Small intestine (tissue), 7 donors: ENCODE data around the gene TOMM7. TPM values are rescaled to one million over a fixed set of nuclear protein-coding genes. Genes with fewer than 3 reads are reported as not detected.

ENCODE experiments used
- DNase-seq, 2 donors: peaks; one replicate each; pipeline versions ENCODE4 v3.0.0 to v3.0.0-alpha.2; 2013
- FAIRE-seq: peaks from 2 replicates; lab custom pipeline; 2012; peaks lifted over from hg19 to GRCh38; lab: Jason Lieb, UNC
- H3K27ac ChIP-seq, 3 donors: one replicate each; pipeline ENCODE4 v1.5.1; 2013; ENCODE audit warnings: low read length in 2 of 3, mild to moderate bottlenecking in 2 of 3, control low read depth in 1 of 3, inconsistent platforms in 1 of 3, low read depth in 1 of 3, moderate library complexity in 1 of 3
- H3K27me3 ChIP-seq, 3 donors: one replicate each; pipeline ENCODE4 v1.6.1; 2013; ENCODE audit warnings: low read length in 3 of 3, inconsistent platforms in 1 of 3; ENCODE audit not compliant: control insufficient read depth in 3 of 3, insufficient read depth in 3 of 3
- H3K36me3 ChIP-seq, 3 donors: one replicate each; pipeline ENCODE4 v1.6.1; 2013; ENCODE audit warnings: low read length in 3 of 3, inconsistent platforms in 1 of 3, low read depth in 1 of 3, mild to moderate bottlenecking in 1 of 3, moderate library complexity in 1 of 3; ENCODE audit not compliant: control insufficient read depth in 3 of 3, insufficient read depth in 2 of 3
- H3K4me1 ChIP-seq, 3 donors: one replicate each; pipeline ENCODE4 v1.6.1; 2013; ENCODE audit warnings: low read length in 2 of 3, inconsistent platforms in 1 of 3, low read depth in 1 of 3, mild to moderate bottlenecking in 1 of 3, moderate library complexity in 1 of 3; ENCODE audit not compliant: control insufficient read depth in 3 of 3, insufficient read depth in 2 of 3
- H3K4me3 ChIP-seq, 3 donors: one replicate each; pipeline ENCODE4 v1.5.1; 2013; ENCODE audit warnings: low read length in 3 of 3, control low read depth in 1 of 3, inconsistent platforms in 1 of 3, low read depth in 1 of 3, mild to moderate bottlenecking in 1 of 3, moderate library complexity in 1 of 3
- H3K9me3 ChIP-seq, 2 donors: one replicate each; pipeline ENCODE4 v1.6.1; 2013; ENCODE audit warnings: low read depth in 1 of 2, low read length in 1 of 2; ENCODE audit not compliant: control insufficient read depth in 2 of 2, insufficient read depth in 1 of 2
- WGBS, 3 donors: extraction: QIAGEN DNeasy Blood & Tissue Kit; methylation state at CpG; one replicate each; pipeline ENCODE4 v1.1.7; 2013; 5-methylcytosine and 5-hydroxymethylcytosine counted together
- polyA plus RNA-seq, 4 donors: library from polyadenylated mRNA; stranded (reverse) in 3 of 4; unstranded in 1 of 4; fragments of 200-250 nt in 3 of 4; fragments of 120-200 nt in 1 of 4; gene quantifications; one replicate each; pipeline versions ENCODE4 v1.2.1 to v1.2.3, GENCODE V29; 2013
- donor health status: healthy with polysubstance abuse.
- donor health status: control.
- donor health status: control.
- donor health status: Bipolar disorder and iron deficiency.
- donor health status: healthy.

The TOMM7 gene
- polyA plus RNA-seq, 4 donors = 270 to 556 (median 390) TPM

GRCh38 chr7:22826593-22826992, 3.9 kb upstream of the TOMM7 start:
- no peak overlapping the region for H3K27ac ChIP-seq
- FAIRE-seq (no peak), DNase-seq (no peak)
- peaks cover 0 to 5% (median 0%) of the 10 kb centered on the region in 3 donors for H3K4me1 ChIP-seq
- no peaks in the 10 kb centered on the region for H3K27me3 ChIP-seq
- no peaks in the 10 kb centered on the region for H3K36me3 ChIP-seq
- no peaks in the 10 kb centered on the region for H3K9me3 ChIP-seq
- no peak overlapping the region for H3K4me3 ChIP-seq
- 58 to 82% (median 71%) methylated on average over 2 of the region's 2 CpGs for WGBS, 3 donors

GRCh38 chr7:22824760-22825159, 2.1 kb upstream of the TOMM7 start:
- no peak overlapping the region for H3K27ac ChIP-seq
- DNase-seq (no peak), FAIRE-seq (no peak)
- H3K4me3 ChIP-seq = no peak overlapping the region
- peaks cover 0 to 5% (median 3%) of the 10 kb centered on the region in 3 donors for H3K4me1 ChIP-seq
- no peaks in the 10 kb centered on the region for H3K9me3 ChIP-seq
- no peaks in the 10 kb centered on the region for H3K27me3 ChIP-seq
- WGBS, 3 donors = 88 to 94% (median 89%) methylated on average over 2 of the region's 2 CpGs
- no peaks in the 10 kb centered on the region for H3K36me3 ChIP-seq

- H3K4me1 ChIP-seq = peaks cover 0 to 6% (median 5%) of the 10 kb centered on the region in 3 donors
- peak overlapping the region in 2 of 3 donors; percentile 33 to 71 for H3K4me3 ChIP-seq
- 38 to 42% (median 41%) methylated on average over 3 of the region's 3 CpGs for WGBS, 3 donors
- no peaks in the 10 kb centered on the region for H3K36me3 ChIP-seq
- DNase-seq = no peak
- H3K27ac ChIP-seq = peak overlapping the region in 2 of 3 donors; percentile 49 to 84
- no peaks in the 10 kb centered on the region for H3K27me3 ChIP-seq
- FAIRE-seq = no peak
- no peaks in the 10 kb centered on the region for H3K9me3 ChIP-seq
Measured at GRCh38 chr7:22823142-22823497, 471 bp upstream of the TOMM7 start.

- 3 to 6% (median 6%) methylated on average over 18 of the region's 18 CpGs for WGBS, 3 donors
Measured at GRCh38 chr7:22821702-22822485, 755 bp downstream of the TOMM7 start.

GRCh38 chr7:22819476-22819875, 3.2 kb downstream of the TOMM7 start:
- Histone ChIP-seq H3K9me3 (no peaks in the 10 kb centered on the region), H3K4me1 (peaks cover 0 to 6% (median 5%) of the 10 kb centered on the region in 3 donors), H3K36me3 (peaks cover 0 to 6% (median 0%) of the 10 kb centered on the region in 3 donors), H3K4me3 (no peak overlapping the region), H3K27me3 (no peaks in the 10 kb centered on the region), H3K27ac (no peak overlapping the region)
- WGBS, 3 donors = 96 to 98% (median 97%) methylated on average over 4 of the region's 4 CpGs
- DNase-seq (no peak), FAIRE-seq (no peak)

More at GRCh38 chr7:22821702-22822485, 755 bp downstream of the TOMM7 start:
- peak; percentile 31 to 35 for DNase-seq
- Histone ChIP-seq H3K9me3 (no peaks in the 10 kb centered on the region), H3K27ac (peak overlapping the region in 2 of 3 donors; percentile 67 to 84), H3K27me3 (no peaks in the 10 kb centered on the region), H3K36me3 (no peaks in the 10 kb centered on the region), H3K4me1 (peaks cover 0 to 6% (median 5%) of the 10 kb centered on the region in 3 donors), H3K4me3 (peak overlapping the region; percentile 48 to 94 (median 71))
- no peak for FAIRE-seq

GRCh38 chr7:22814261-22815208, 8.1 kb downstream of the TOMM7 start:
- 88 to 90% (median 90%) methylated on average over 8 to 10 of the region's 10 CpGs for WGBS, 3 donors
- FAIRE-seq (no peak), DNase-seq (no peak)
- Histone ChIP-seq H3K36me3 (peaks cover 3 to 14% (median 10%) of the 10 kb centered on the region in 3 donors), H3K27me3 (no peaks in the 10 kb centered on the region), H3K4me3 (no peak overlapping the region), H3K9me3 (no peaks in the 10 kb centered on the region), H3K4me1 (peaks cover 0 to 3% (median 0%) of the 10 kb centered on the region in 3 donors), H3K27ac (no peak overlapping the region)

GRCh38 chr7:22812353-22812752, 10.3 kb downstream of the TOMM7 start:
- WGBS, 3 donors = 82 to 93% (median 93%) methylated on average over 3 of the region's 3 CpGs
- Histone ChIP-seq H3K27ac (no peak overlapping the region), H3K27me3 (no peaks in the 10 kb centered on the region), H3K36me3 (peaks cover 3 to 14% (median 10%) of the 10 kb centered on the region in 3 donors), H3K4me1 (no peaks in the 10 kb centered on the region), H3K4me3 (no peak overlapping the region), H3K9me3 (no peaks in the 10 kb centered on the region)
- FAIRE-seq (no peak), DNase-seq (no peak)

GRCh38 chr7:22811746-22812280, 10.8 kb downstream of the TOMM7 start:
- H3K27me3 ChIP-seq = no peaks in the 10 kb centered on the region
- H3K9me3 ChIP-seq = no peaks in the 10 kb centered on the region
- WGBS, 3 donors = 81 to 93% (median 89%) methylated on average over 4 of the region's 4 CpGs
- DNase-seq (no peak), FAIRE-seq (no peak)
- no peak overlapping the region for H3K4me3 ChIP-seq
- peaks cover 3 to 14% (median 10%) of the 10 kb centered on the region in 3 donors for H3K36me3 ChIP-seq
- H3K27ac ChIP-seq = no peak overlapping the region
- H3K4me1 ChIP-seq = no peaks in the 10 kb centered on the region
